Measurements from ENCODE around the gene DNASE1L1. TPM values are rescaled to one million over a fixed set of nuclear protein-coding genes. Genes with fewer than 3 reads are reported as not detected.
"Not testable (repeated sequence)": the region's sequence is repeated elsewhere in the genome, so short reads cannot be mapped to it uniquely, and the experiment has no call there.

Gene DNASE1L1
- total RNA-seq, 2 donors from 2014 or later, result 36.8 to 70.7 TPM

GRCh38 chrX:154396973-154397887, 11.8 kb downstream of the DNASE1L1 start:
- no peak for DNase-seq (ENCODE audit: low spot score)
- no peaks in the 10 kb centered on the region for H3K4me1 ChIP-seq (replicated peaks)
- H3K4me3 ChIP-seq, result peak overlapping the region; percentile 56 to 62
- TF ChIP-seq, protein P1, sequence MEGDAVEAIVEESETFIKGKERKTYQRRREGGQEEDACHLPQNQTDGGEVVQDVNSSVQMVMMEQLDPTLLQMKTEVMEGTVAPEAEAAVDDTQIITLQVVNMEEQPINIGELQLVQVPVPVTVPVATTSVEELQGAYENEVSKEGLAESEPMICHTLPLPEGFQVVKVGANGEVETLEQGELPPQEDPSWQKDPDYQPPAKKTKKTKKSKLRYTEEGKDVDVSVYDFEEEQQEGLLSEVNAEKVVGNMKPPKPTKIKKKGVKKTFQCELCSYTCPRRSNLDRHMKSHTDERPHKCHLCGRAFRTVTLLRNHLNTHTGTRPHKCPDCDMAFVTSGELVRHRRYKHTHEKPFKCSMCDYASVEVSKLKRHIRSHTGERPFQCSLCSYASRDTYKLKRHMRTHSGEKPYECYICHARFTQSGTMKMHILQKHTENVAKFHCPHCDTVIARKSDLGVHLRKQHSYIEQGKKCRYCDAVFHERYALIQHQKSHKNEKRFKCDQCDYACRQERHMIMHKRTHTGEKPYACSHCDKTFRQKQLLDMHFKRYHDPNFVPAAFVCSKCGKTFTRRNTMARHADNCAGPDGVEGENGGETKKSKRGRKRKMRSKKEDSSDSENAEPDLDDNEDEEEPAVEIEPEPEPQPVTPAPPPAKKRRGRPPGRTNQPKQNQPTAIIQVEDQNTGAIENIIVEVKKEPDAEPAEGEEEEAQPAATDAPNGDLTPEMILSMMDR (IDR thresholded peaks at IDR 0.05), result no peak
- TF ChIP-seq POLR2A (IDR thresholded peaks at IDR 0.05) (no peak), POLR2AphosphoS5 (IDR thresholded peaks at IDR 0.05) (no peak)
- 2% methylated on average over 31 of the region's 53 CpGs for WGBS
- peak overlapping the region; percentile 95 to 96 for H3K27ac ChIP-seq
- no peaks in the 10 kb centered on the region for H3K36me3 ChIP-seq
- no peaks in the 10 kb centered on the region for H3K9me3 ChIP-seq
- intact Hi-C loops (cut with DNase I), result loop anchor here (5.0 kb wide), 1 partner anchor 135 kb away; no protein-coding TSS in a partner anchor
- H3K27me3 ChIP-seq (replicated peaks; ENCODE audit: insufficient read depth), result no peaks in the 10 kb centered on the region

DNA sequence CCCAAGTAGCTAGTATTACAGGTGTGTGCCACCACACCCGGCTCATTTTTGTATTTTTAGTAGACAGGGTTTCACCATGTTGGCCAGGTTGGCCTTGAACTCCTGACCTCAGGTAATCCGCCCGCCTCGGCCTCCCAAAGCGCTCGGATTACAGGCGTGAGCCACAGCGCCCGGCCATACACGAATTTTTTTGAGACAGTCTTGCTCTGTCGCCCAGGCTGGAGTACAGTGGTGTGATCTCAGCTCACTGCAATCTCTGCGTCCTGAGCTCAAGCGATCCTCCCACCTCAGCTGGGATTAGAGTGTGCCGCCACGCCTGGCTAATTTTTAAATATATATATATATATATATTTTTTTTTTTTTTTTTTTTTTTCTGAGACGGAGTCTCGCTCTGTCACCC, 12.7 kb downstream of the DNASE1L1 start:
- not testable (repeated sequence) for DNase-seq (ENCODE audit: low spot score); H3K27ac ChIP-seq; H3K36me3 ChIP-seq; H3K4me1 ChIP-seq (replicated peaks); H3K9me3 ChIP-seq; H3K27me3 ChIP-seq (replicated peaks; ENCODE audit: insufficient read depth); H3K4me3 ChIP-seq
- intact Hi-C loops (cut with DNase I), result loop anchor here (5.0 kb wide), 1 partner anchor 136 kb away; no protein-coding TSS in a partner anchor
- WGBS, result 89% methylated on average over 13 of the region's 17 CpGs

DNA sequence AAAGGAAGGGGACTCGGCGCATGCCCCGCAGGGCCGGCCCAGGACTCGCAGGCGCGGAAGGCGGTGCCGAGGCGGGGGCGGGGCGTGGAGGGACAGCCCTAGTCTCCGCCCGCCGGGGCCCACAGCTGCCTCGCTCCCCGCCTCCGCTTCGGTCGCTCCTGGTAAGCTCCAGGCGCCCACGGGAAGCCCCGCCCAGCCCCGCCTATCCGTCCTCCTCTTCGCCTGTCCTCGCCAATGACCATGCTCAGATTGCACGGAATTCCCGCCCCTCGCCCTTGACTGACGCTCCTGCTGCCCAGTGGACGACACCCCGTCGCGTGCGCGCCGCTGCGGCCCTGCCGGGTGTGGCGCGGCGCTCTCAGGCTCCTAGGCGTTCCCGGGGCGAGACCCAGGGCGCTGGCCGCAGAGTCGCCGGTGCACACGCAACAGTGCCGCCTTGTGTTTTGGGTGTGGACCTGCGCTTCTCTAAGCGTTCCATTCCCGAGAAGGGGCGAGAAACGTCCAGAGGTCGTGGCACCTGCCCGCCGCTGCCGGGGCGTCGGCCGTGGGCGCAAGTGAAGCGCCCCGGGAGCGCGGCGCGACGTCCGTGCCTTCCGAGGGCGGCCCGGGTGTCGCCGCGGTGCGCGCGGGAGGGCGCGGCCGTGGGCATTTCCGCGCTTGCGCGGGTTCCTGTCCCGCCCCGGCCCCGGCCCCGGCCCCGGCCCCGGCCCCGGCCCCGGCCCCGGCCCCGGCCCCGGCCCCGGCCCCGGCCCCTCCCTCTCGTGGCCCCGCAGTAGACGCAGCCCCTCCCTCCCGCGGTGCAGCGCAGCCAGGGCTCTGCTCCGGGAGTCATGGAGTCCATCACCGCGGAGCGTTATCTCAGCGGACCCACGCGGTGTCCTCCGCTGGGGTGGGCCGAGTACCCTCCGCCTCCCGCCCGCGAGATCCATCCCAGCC, 19.0 kb downstream of the DNASE1L1 start:
- DNase-seq (ENCODE audit: low spot score); H3K36me3 ChIP-seq; H3K9me3 ChIP-seq; H3K4me1 ChIP-seq (replicated peaks); intact Hi-C loops (cut with DNase I); H3K27ac ChIP-seq; H3K27me3 ChIP-seq (replicated peaks; ENCODE audit: insufficient read depth): not testable (repeated sequence)
- WGBS, result no CpG with 5 or more reads among the region's 121 CpGs
- peak overlapping the region in 1 of 2 donors; percentile 21 for H3K4me3 ChIP-seq

GRCh38 chrX:154388649-154389048, 20.4 kb downstream of the DNASE1L1 start:
- H3K4me3 ChIP-seq; H3K9me3 ChIP-seq; H3K36me3 ChIP-seq; H3K27ac ChIP-seq; H3K4me1 ChIP-seq (replicated peaks); DNase-seq (ENCODE audit: low spot score); intact Hi-C loops (cut with DNase I); H3K27me3 ChIP-seq (replicated peaks; ENCODE audit: insufficient read depth): not testable (repeated sequence)
- no CpG with 5 or more reads among the region's 16 CpGs for WGBS

DNA sequence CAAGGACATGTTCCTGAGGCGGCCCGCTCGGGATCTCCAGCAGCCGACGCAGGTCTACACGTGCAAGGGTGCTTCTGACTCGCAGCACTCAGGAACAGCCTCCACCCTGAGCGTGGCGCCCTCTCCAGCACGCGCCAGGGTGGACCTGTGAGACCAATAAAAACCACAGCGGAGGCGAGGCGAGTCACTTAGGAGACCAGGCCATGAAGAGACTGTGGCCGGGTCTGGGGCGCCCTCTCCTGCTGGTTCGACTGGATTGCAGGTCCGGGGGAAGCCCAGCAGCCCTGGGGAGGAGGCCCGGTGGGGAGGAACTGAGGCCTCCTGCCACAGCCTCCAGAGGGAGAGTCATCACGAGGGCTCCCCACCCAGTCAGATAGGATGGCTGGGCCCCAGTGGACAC, 21.0 kb downstream of the DNASE1L1 start:
- H3K9me3 ChIP-seq; DNase-seq (ENCODE audit: low spot score); intact Hi-C loops (cut with DNase I); H3K27me3 ChIP-seq (replicated peaks; ENCODE audit: insufficient read depth); H3K4me1 ChIP-seq (replicated peaks); H3K27ac ChIP-seq; H3K4me3 ChIP-seq; H3K36me3 ChIP-seq: not testable (repeated sequence)
- no CpG with 5 or more reads among the region's 20 CpGs for WGBS

GRCh38 chrX:154384284-154384892, 24.7 kb downstream of the DNASE1L1 start:
- WGBS, result 79% methylated on average over 5 of the region's 8 CpGs
- H3K27ac ChIP-seq, result no peak overlapping the region
- no peak for DNase-seq (ENCODE audit: low spot score)

More at GRCh38 chrX:154384284-154384892, 24.7 kb downstream of the DNASE1L1 start:
- Histone ChIP-seq H3K4me1 (replicated peaks) (no peaks in the 10 kb centered on the region), H3K27me3 (replicated peaks; ENCODE audit: insufficient read depth) (no peaks in the 10 kb centered on the region), H3K4me3 (no peak overlapping the region), H3K36me3 (no peaks in the 10 kb centered on the region), H3K9me3 (no peaks in the 10 kb centered on the region)
- intact Hi-C loops (cut with DNase I), result no loop called here
- TF ChIP-seq POLR2AphosphoS5 (IDR thresholded peaks at IDR 0.05), result no peak
- TF ChIP-seq, protein P1 (IDR thresholded peaks at IDR 0.05), result peak in 2 of 4 experiments; percentile 10 to 36

Data from prostate gland (tissue), 2 donors.